ENCODE measurements around the gene CHRNA10.

DNA sequence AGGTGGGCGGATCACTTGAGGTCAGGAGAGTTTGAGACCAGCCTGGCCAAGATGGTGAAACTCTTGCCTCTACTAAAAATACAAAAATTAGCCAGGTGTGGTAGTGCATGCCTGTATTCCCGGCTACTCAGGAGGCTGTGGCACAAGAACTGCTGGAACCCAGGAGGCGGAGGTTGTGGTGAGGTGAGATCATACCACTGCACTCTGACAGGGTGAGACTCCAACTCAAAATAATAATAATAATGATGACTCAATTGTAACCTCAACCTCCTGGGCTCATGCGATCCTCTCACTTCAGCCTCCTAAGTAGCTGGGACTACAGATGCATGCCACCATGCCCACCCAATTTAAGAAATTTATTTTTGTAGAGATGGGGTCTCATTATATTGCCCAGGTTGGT lies 15.6 kb upstream of the CHRNA10 start:
- TF ChIP-seq, protein P1, sequence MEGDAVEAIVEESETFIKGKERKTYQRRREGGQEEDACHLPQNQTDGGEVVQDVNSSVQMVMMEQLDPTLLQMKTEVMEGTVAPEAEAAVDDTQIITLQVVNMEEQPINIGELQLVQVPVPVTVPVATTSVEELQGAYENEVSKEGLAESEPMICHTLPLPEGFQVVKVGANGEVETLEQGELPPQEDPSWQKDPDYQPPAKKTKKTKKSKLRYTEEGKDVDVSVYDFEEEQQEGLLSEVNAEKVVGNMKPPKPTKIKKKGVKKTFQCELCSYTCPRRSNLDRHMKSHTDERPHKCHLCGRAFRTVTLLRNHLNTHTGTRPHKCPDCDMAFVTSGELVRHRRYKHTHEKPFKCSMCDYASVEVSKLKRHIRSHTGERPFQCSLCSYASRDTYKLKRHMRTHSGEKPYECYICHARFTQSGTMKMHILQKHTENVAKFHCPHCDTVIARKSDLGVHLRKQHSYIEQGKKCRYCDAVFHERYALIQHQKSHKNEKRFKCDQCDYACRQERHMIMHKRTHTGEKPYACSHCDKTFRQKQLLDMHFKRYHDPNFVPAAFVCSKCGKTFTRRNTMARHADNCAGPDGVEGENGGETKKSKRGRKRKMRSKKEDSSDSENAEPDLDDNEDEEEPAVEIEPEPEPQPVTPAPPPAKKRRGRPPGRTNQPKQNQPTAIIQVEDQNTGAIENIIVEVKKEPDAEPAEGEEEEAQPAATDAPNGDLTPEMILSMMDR (IDR thresholded peaks at IDR 0.05; ENCODE audit: insufficient read depth, low read length): no peak
- TF ChIP-seq REST (IDR thresholded peaks at IDR 0.05; ENCODE audit: insufficient replicate concordance, low read depth): no peak
- no peak for TF ChIP-seq GABPA (IDR thresholded peaks at IDR 0.05; ENCODE audit: low read depth)
